Fibroblast of the aortic adventitia (primary cell): ENCODE results near the gene HMG20B. TPM values are rescaled to one million over a fixed set of nuclear protein-coding genes. Genes with fewer than 3 reads are reported as not detected.

Source experiments
- DNase-seq: peaks from one replicate; pipeline ENCODE4 v3.0.0-alpha.2; 2010; ENCODE audit warnings: low read depth
- H3K4me3 ChIP-seq: 2 replicates; pipeline ENCODE4 v1.5.1; 2011; ENCODE audit warnings: low read depth, mild to moderate bottlenecking, control low read depth, low read length, moderate library complexity
- CTCF ChIP-seq: IDR thresholded peaks from 2 replicates; pipeline ENCODE4 v1.5.1; 2011; ENCODE audit warnings: mild to moderate bottlenecking, low read length, control low read depth, inconsistent platforms; ENCODE audit not compliant: insufficient read depth
- total RNA-seq: library from RNA; depleted of rRNA; stranded (reverse); fragments of >200 nt; gene quantifications from 2 replicates; pipeline ENCODE4 v1.2.3, GENCODE V29; 2012; ENCODE audit warnings: low replicate concordance

HMG20B gene
- total RNA-seq, 1 donor, result 56.6 TPM

- no peak for DNase-seq
- H3K4me3 ChIP-seq, result no peak overlapping the region
- TF ChIP-seq CTCF, result no peak
These were observed 40.4 kb downstream of the HMG20B start for GRCh38 chr19:3612901-3613741.

- H3K4me3 ChIP-seq, result no peak overlapping the region
- DNase-seq, result no peak
- no peak for TF ChIP-seq CTCF
These were observed 41.3 kb downstream of the HMG20B start for GRCh38 chr19:3613818-3614661.

GRCh38 chr19:3614858-3615505, 42.2 kb downstream of the HMG20B start:
- DNase-seq, result no peak
- H3K4me3 ChIP-seq, result no peak overlapping the region
- TF ChIP-seq CTCF, result no peak

- no peak for TF ChIP-seq CTCF
- DNase-seq, result no peak
- no peak overlapping the region for H3K4me3 ChIP-seq
These were observed 42.9 kb downstream of the HMG20B start for GRCh38 chr19:3615524-3616135.

GRCh38 chr19:3617463-3617862, 44.7 kb downstream of the HMG20B start:
- no peak for DNase-seq
- TF ChIP-seq CTCF, result no peak
- no peak overlapping the region for H3K4me3 ChIP-seq

- H3K4me3 ChIP-seq, result peak overlapping the region; percentile 22
- peak; percentile 73 for DNase-seq
- TF ChIP-seq CTCF, result peak; percentile 99
These were observed 45.5 kb downstream of the HMG20B start for GRCh38 chr19:3618144-3618810.
